ENCODE results near the gene PBX2.

PBX2 gene

DNA sequence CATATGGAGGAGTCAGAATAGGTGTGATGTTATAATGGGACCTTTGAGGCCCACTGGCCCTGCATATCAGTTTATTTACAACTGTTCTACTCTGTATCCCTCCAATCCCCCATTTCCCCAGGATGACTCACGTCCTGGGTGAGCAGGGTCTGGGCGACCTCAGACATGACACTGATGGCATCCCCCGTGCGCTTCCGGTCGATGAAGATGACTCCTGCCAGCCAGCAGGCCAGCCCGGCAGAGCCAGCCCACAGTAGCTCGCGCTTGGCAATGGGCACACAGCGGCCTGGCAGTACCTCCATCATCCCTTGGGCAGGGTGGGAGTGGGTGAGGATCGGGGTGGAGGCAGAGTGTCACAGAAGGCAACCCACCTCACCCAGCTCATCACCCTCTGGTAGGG lies 19.7 kb downstream of the PBX2 start:
- no peak for DNase-seq (ENCODE audit: low spot score)

- no peak for DNase-seq (ENCODE audit: low spot score)
These were observed 21.0 kb downstream of the PBX2 start for GRCh38 chr6:32168807-32169591.

DNA sequence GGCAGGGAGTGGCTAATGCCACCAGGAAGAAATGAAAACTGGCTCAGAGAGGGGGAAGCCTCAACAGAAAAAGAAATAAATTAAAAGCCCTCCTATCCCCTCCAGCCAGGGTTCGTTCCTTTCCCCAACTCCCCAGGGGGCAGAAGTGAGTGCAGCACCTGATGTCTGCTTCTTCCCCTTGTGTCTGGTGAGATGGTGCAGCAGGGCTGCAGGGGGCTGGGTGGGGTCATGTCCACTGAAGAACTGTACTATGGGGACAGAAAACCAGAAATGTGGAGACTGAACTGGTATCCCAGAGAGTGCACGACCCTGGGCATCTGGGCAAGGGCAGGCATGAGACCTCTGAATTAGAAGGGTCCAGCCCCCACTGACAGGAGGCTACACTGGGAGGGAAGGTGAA lies 21.7 kb downstream of the PBX2 start:
- DNase-seq (ENCODE audit: low spot score) = no peak

- no peak for DNase-seq (ENCODE audit: low spot score)
These were observed 22.2 kb downstream of the PBX2 start for GRCh38 chr6:32167761-32168262.

GRCh38 chr6:32167154-32167760 lies 22.7 kb downstream of the PBX2 start:
- no peak for DNase-seq (ENCODE audit: low spot score)

- no peak for DNase-seq (ENCODE audit: low spot score)
These were observed 23.5 kb downstream of the PBX2 start for GRCh38 chr6:32166411-32167061.

GRCh38 chr6:32164295-32164694 lies 25.7 kb downstream of the PBX2 start, which contains the start of gene EGFL8:
Gene EGFL8, plus strand, starts transcription at chr6:32164595. Its CDS starts 1,571 bp downstream, at chr6:32166166.
- DNase-seq (ENCODE audit: low spot score) = no peak

GRCh38 chr6:32163559-32164258 lies 26.3 kb downstream of the PBX2 start:
- peak; percentile 58 for DNase-seq (ENCODE audit: low spot score)

- DNase-seq (ENCODE audit: low spot score) = no peak
These were observed 31.9 kb downstream of the PBX2 start for GRCh38 chr6:32158052-32158451.

- no peak for DNase-seq (ENCODE audit: low spot score)
These were observed 33.1 kb downstream of the PBX2 start for GRCh38 chr6:32156891-32157290.

GRCh38 chr6:32154514-32155161 lies 35.4 kb downstream of the PBX2 start:
- peak; percentile 70 for DNase-seq (ENCODE audit: low spot score)

DNA sequence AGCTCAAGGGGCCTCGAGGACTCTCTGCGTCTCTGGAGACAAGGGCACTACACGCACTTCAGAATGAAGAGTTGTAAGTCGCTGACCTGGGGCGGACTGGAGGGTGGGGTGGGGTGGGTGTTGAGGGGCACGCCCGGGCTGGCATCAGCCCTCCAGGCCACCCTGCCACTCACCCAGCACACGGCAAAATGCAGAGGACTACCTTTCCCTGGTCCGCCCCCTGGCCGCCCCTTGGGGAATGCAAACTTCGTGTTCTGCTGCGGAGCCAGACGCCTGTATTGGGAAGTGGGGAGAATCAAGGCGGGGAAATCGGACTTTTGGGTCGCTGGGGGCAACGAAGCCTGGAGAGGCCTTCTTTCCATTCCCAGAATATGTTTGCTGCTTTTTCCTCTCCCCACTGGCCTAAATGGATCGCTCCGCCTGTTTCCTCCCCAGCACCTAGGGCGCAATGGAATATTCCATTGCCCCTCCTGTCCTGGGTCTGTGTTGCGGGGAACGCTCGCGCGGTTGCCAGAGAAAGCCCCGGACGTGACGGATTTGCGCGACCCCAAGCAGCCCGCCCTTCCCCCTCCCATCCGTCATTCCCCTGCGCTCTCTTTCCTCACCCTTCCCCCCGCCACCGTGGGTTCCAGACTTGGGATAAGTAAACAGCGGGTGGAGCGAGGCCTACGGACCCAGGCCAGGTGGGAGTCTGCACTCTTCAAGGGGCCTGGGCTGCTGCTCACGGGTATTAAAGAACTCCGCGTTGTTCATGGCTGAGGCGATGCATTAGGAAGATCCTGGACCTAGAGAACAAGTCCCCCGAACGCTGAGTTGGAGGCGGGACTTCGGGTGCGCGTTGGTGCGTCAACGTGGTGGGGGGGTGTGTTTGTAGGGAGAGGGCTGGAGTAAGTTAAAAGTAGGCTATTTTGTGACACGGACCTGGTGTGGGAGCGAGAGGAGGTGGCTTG lies 36.2 kb downstream of the PBX2 start, which contains the start of gene PPT2:
TSS of gene PPT2 (plus strand) at position 578 of the 950 bp plus-strand sequence. CDS start 454 bp downstream, outside the sequence.
- DNase-seq (ENCODE audit: low spot score) = peak; percentile 95

- DNase-seq (ENCODE audit: low spot score) = no peak
These were observed 37.0 kb downstream of the PBX2 start for GRCh38 chr6:32152769-32153563.

- DNase-seq (ENCODE audit: low spot score) = peak; percentile 52
These were observed 37.9 kb downstream of the PBX2 start, which contains the start of gene PRRT1 for GRCh38 chr6:32151863-32152768. Gene PRRT1, minus strand, starts transcription at chr6:32151939. Its CDS starts 112 bp downstream, at chr6:32151827.

DNA sequence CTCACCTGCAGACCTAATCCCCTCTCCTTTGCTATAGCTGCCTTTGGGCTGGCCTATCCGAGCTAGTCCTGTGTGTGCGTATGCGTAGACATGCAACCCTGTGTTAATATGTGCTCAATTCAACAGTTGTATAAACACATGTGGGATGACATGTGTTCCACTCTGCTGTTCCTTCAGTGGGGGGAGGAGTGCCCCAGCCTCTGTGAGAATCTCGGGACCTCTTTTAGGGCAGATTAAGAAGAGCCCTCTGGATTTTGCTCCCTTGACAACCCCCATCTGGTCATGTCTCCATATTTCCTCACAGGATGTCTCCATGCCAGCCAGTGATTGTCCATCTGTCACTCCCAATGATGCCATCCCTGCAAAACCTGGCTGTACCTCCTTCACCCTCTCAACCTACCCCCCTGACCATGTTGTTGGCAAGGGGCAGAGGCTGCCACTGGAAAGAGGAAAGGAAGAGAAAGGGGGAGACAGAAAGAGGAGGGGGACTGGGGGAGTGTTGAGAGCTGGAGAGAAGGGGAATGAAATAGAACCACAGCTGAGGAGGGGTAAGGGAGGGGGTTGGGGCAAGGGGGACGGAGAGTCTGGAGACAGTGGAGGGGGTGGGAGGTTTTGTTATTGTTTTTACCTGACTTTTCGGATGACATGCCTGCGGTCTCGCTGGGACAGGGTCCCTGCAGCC lies 38.7 kb downstream of the PBX2 start:
- no peak for DNase-seq (ENCODE audit: low spot score)

GRCh38 chr6:32149932-32150870 lies 39.8 kb downstream of the PBX2 start:
- no peak for DNase-seq (ENCODE audit: low spot score)
